ENCODE measurements around the gene ZNF566. TPM values are rescaled to one million over a fixed set of nuclear protein-coding genes. Genes with fewer than 3 reads are reported as not detected.

Gene ZNF566
- total RNA-seq, 2 donors from 2014 or later = 5.5 to 10.2 TPM

DNA sequence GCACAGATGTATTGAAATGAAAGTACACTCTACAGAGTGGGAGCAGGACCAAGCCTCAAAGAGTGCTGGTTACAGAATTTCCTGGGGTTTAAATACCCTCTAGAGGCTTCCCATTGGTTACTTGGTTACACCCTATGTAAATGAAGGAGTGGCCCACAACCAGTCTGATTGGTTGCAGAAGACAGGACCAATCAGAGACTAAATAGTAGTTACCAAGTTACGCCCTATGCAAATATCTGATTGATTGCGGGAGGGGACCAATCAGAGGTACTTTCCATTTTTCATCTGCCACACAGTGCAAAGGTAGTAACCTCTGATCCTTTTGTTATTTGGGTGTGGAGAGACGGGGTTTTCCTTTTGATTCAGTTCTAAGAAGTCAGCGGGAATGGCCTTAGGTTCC is 65.4 kb downstream of the ZNF566 start:
- Histone ChIP-seq H3K4me1 (peaks cover 0 to 8% of the 10 kb centered on the region in 2 donors), H3K9me3 (no peaks in the 10 kb centered on the region), H3K27ac (no peak overlapping the region), H3K4me3 (no peak overlapping the region), H3K27me3 (no peaks in the 10 kb centered on the region), H3K36me3 (no peaks in the 10 kb centered on the region)
- DNase-seq (ENCODE audit: low spot score) = no peak
- TF ChIP-seq, protein P1, sequence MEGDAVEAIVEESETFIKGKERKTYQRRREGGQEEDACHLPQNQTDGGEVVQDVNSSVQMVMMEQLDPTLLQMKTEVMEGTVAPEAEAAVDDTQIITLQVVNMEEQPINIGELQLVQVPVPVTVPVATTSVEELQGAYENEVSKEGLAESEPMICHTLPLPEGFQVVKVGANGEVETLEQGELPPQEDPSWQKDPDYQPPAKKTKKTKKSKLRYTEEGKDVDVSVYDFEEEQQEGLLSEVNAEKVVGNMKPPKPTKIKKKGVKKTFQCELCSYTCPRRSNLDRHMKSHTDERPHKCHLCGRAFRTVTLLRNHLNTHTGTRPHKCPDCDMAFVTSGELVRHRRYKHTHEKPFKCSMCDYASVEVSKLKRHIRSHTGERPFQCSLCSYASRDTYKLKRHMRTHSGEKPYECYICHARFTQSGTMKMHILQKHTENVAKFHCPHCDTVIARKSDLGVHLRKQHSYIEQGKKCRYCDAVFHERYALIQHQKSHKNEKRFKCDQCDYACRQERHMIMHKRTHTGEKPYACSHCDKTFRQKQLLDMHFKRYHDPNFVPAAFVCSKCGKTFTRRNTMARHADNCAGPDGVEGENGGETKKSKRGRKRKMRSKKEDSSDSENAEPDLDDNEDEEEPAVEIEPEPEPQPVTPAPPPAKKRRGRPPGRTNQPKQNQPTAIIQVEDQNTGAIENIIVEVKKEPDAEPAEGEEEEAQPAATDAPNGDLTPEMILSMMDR (IDR thresholded peaks at IDR 0.05) = no peak

DNA sequence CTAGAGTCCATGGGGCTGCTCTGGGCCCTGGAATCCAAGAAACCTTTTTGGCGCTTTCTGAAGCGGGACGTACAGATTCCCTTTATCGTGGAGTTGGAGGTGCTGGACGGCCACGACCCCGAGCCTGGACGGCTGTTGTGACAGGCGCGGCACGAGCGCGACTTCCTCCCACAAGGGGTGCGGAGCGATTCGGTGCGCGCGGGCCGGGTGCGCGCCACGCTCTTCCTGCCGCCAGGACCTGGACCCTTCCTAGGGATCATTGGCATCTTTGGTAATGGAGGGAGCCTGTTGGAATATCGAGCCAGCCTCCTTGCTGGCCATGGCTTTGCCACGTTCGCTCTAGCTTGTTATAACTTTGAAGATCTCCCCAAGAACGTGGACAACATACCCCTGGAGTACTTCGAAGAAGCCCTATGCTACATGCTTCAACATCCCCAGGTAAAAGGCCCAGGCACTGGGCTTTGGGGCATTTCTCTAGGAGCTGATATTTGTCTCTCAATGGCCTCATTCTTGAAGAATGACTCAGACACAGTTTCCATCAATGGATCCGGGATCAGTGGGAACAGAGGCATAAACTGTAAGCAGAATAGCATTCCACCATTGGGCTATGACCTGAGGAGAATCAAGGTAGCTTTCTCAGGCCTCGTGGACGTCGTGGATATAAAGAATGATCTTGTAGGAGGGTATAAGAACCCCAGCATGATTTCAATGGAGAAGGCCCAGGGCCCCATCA is 67.4 kb downstream of the ZNF566 start:
- Histone ChIP-seq H3K27me3 (no peaks in the 10 kb centered on the region), H3K9me3 (no peaks in the 10 kb centered on the region), H3K36me3 (no peaks in the 10 kb centered on the region), H3K4me3 (peak overlapping the region; percentile 47 to 60), H3K4me1 (peaks cover 0 to 19% of the 10 kb centered on the region in 2 donors), H3K27ac (peak overlapping the region in 1 of 2 donors; percentile 64)
- no peak for DNase-seq (ENCODE audit: low spot score)
- TF ChIP-seq, protein P1 (IDR thresholded peaks at IDR 0.05) = no peak

DNA sequence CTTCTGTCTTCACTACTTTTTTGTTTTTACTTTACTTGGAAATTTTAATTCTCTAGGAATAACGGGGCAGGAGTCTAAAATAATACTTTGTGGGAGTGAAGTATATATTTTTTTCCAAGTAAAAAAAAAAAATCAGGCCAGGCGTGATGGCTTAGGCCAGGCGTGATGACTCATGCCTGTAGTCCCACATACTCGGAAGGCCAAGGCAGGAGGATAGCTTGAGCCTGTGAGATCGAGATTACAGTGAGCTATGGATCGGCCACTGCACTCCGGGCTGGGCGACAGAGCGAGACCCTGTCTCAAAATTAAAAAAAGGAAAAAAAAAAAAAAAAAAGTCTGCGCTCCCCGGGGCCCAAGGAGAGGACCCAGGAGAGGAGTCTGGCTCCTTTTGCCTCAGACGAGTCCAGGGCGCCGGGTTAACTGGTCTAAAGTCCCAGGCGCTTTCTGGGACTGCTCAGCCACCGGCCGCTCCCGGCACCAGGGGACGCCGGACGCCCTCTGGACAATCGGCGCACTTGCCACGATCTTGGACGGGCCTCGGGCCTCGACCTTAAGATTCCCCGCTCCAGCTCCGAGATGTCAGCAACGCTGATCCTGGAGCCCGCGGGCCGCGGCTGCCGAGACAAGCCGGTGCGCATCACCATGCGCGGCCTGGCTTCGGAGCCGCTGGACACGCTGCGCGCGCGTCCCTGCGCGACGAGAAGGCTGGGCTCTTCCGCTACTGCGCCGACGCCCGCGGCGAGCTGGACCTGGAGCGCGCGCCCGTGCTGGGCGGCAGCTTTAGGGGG is 68.2 kb downstream of the ZNF566 start:
- H3K4me3 ChIP-seq = peak overlapping the region; percentile 47 to 60
- no peaks in the 10 kb centered on the region for H3K9me3 ChIP-seq
- peaks cover 0 to 20% of the 10 kb centered on the region in 2 donors for H3K4me1 ChIP-seq
- TF ChIP-seq, protein P1 (IDR thresholded peaks at IDR 0.05) = peak in 1 of 2 donors; percentile 22
- DNase-seq (ENCODE audit: low spot score) = no peak
- H3K27ac ChIP-seq = peak overlapping the region; percentile 64 to 66
- H3K27me3 ChIP-seq = no peaks in the 10 kb centered on the region
- H3K36me3 ChIP-seq = no peaks in the 10 kb centered on the region

DNA sequence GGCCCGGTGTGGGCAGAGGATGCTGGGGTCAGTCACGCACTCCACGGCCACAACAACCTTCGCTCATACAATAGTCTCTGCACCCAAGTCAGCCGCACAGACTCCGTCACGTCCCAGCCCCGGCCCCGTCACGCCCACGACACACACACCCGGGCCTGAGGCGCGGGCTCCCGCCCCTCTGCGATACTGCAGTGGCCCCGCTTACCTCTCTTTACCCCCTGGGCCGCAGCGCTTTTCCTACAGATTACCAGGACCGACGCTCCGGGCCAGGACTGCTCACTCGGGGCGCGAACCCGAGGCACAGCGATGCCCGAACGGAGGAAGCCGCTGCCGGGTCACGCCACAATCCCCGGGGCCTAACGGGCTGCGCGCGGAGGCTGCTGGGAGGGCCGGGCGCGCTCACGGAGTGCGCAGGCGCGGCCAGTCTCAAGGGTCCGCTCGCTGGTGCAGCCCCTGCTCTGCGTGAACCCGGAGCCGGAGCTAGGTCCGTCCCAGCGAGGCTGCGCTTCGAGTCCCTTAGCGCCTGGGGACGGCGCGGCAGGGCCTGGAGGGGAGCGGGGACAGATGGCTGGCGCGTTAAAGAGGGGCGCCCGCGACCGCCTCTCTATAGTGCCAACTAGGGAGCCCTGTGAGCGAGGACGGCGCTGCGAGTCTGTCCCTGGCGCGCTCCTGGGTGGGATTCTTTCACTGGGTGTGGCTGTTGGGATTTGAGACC is 70.9 kb downstream of the ZNF566 start, which contains the start of gene ZFP82:
Gene ZFP82, minus strand, starts transcription at position 358 of the 715 bp plus-strand sequence. CDS start 8,855 bp downstream, outside the sequence.
- Histone ChIP-seq H3K27me3 (no peaks in the 10 kb centered on the region), H3K9me3 (no peaks in the 10 kb centered on the region), H3K4me1 (peaks cover 0 to 20% of the 10 kb centered on the region in 2 donors), H3K36me3 (no peaks in the 10 kb centered on the region), H3K27ac (peak within 1 kb of the TSS; percentile 89 to 92), H3K4me3 (peak within 1 kb of the TSS; percentile 75 to 96)
- TF ChIP-seq, protein P1 (IDR thresholded peaks at IDR 0.05) = no peak
- peak; percentile 72 for DNase-seq (ENCODE audit: low spot score)

DNA sequence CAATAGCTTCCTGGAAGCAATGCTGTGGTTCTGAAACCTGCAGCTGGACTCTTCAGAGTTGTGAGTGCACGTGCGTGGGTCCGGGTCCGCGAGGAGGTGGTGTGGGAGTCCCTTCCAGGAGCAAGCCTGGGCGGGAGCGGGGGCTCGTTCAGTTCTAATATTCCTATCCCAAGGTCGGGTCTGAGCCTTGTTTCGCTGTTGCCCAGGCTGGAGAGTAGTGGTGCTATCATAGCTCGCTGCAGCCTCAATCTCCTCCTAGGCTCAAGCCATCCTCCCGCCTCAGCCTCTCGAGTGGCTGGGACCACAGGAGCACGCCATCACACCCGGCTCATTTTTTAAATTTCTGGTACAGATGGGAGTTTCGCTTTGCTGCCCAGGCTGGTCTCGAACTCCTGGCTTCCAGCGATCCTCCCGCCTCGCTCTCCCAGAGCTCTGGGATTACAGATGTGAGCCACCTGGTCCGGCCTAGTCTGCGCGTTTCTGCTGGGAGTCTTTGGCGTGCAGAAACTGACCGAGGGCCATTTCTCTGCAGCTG is 71.5 kb downstream of the ZNF566 start:
- TF ChIP-seq, protein P1 (IDR thresholded peaks at IDR 0.05) = no peak
- Histone ChIP-seq H3K27ac (peak overlapping the region; percentile 89 to 92), H3K27me3 (no peaks in the 10 kb centered on the region), H3K9me3 (peaks cover 0 to 5% of the 10 kb centered on the region in 2 donors), H3K36me3 (no peaks in the 10 kb centered on the region), H3K4me3 (peak overlapping the region; percentile 75 to 96), H3K4me1 (peaks cover 0 to 20% of the 10 kb centered on the region in 2 donors)
- no peak for DNase-seq (ENCODE audit: low spot score)

Data from right atrium auricular region (tissue), 2 donors.